Activated T-cell treated with anti-CD3 and anti-CD28 coated beads, Interleukin-2, amount 50 U/mL, for 72 hours (primary cell): Measurements from ENCODE around the gene BMPER. TPM values are rescaled to one million over a fixed set of nuclear protein-coding genes. Genes with fewer than 3 reads are reported as not detected.
A peak's percentile ranks its signal among the peaks of the same experiment; 100 is the strongest.

Experiments used
- ATAC-seq, 2 donors: fragments of 150-1000 bp; cut with Tn5 transposase; replicated peaks in 1 of 2; 2 replicates each; pipeline ENCODE4 v1.10.0; 2021; ENCODE audit warnings: moderate library complexity in 2 of 2, mild to moderate bottlenecking in 1 of 2
- DNase-seq, 2 donors: peaks; one replicate each; pipeline ENCODE4 v3.0.0; 2021 to 2022; ENCODE audit warnings: mixed read lengths in 1 of 2
- H3K27ac Mint-ChIP-seq: one replicate; pipeline ENCODE4 v1.8.0; 2022; ENCODE audit warnings: mild to moderate bottlenecking, moderate library complexity, mixed read lengths
- H3K27me3 Mint-ChIP-seq: one replicate; pipeline ENCODE4 v1.8.0; 2022; ENCODE audit warnings: low read depth, mixed read lengths
- H3K36me3 Mint-ChIP-seq, 2 donors: one replicate each; pipeline ENCODE4 v1.8.0; 2022; ENCODE audit warnings: mixed read lengths in 2 of 2, mild to moderate bottlenecking in 1 of 2; ENCODE audit not compliant: insufficient read depth in 2 of 2
- H3K4me1 Mint-ChIP-seq: one replicate; pipeline ENCODE4 v1.8.0; 2022; ENCODE audit warnings: low read depth, mixed read lengths
- H3K4me3 Mint-ChIP-seq, 2 donors: one replicate each; pipeline ENCODE4 v1.8.0; 2022; ENCODE audit warnings: mild to moderate bottlenecking in 2 of 2, mixed read lengths in 2 of 2, moderate library complexity in 2 of 2
- H3K9me3 Mint-ChIP-seq, 2 donors: one replicate each; pipeline ENCODE4 v1.8.0; 2022; ENCODE audit warnings: mixed read lengths in 2 of 2
- total RNA-seq, 2 donors: library from RNA; stranded (reverse); gene quantifications; one replicate each; pipeline ENCODE4 v1.2.3, GENCODE V29; 2022

BMPER gene
- under 1 TPM in 1 of 2 donors, not detected in 1; 0.35 TPM for total RNA-seq

DNA sequence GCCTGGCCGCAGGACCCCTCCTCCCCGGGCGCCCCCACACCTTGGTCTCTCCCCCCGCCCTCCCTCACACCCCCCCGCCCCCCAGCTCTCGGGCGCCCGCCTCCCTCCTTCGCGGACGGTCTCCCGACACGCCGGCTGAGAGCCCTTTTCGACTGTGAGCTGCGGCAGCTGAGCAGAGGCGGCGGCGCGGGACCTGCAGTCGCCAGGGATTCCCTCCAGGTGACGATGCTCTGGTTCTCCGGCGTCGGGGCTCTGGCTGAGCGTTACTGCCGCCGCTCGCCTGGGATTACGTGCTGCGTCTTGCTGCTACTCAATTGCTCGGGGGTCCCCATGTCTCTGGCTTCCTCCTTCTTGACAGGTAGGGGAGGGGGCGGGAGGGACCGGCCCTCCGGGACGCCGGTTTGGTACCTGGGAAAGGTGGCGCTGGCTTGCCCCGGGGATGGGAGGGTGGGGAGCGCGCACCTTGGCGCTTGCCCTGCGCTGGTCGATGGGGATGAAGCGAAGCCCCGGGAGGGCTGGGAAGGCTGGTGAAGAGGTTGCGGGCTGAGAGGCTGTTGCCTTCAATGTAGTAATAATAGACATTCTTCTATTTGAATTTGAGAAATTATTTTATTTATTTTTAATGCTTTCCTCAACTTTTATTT is at the start of gene BMPER:
Gene BMPER (plus strand): TSS at position 151 of the 644 bp plus-strand sequence. CDS start 75 bp downstream, at position 226.
- Mint-ChIP-seq H3K27ac (peak within 1 kb of the TSS; percentile 31), H3K4me1 (peaks cover 8% of the 10 kb centered on the region), H3K9me3 (no peaks in the 10 kb centered on the region), H3K4me3 (peak within 1 kb of the TSS; percentile 83 to 90), H3K36me3 (peaks cover 0 to 2% of the 10 kb centered on the region in 2 donors), H3K27me3 (peaks cover 77% of the 10 kb centered on the region)
- peak in 1 of 2 donors; percentile 41 for ATAC-seq
- DNase-seq = peak; percentile 17 to 28

DNA sequence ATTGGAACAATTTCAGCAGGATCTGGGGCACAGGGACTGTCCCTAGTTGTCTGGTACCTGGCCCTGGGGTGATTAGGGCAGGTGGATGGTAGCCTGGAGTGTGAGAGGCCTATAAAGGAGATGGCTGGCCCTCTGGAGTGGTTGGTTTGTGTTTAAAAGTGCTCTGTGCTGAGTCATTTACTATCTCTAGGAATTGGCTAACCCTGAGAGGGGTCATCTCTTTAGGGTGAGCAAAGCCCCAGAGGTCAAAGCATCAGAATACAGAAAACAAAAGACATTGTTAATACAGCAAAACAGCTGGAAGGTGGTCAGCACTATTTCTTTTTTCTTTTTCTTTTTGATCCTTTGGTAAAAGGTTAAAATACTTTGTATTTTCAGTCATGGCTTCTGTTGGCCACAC is 43.4 kb upstream of the BMPER start:
- H3K27ac Mint-ChIP-seq = no peak overlapping the region
- no peak for DNase-seq
- no peaks in the 10 kb centered on the region for H3K36me3 Mint-ChIP-seq

DNA sequence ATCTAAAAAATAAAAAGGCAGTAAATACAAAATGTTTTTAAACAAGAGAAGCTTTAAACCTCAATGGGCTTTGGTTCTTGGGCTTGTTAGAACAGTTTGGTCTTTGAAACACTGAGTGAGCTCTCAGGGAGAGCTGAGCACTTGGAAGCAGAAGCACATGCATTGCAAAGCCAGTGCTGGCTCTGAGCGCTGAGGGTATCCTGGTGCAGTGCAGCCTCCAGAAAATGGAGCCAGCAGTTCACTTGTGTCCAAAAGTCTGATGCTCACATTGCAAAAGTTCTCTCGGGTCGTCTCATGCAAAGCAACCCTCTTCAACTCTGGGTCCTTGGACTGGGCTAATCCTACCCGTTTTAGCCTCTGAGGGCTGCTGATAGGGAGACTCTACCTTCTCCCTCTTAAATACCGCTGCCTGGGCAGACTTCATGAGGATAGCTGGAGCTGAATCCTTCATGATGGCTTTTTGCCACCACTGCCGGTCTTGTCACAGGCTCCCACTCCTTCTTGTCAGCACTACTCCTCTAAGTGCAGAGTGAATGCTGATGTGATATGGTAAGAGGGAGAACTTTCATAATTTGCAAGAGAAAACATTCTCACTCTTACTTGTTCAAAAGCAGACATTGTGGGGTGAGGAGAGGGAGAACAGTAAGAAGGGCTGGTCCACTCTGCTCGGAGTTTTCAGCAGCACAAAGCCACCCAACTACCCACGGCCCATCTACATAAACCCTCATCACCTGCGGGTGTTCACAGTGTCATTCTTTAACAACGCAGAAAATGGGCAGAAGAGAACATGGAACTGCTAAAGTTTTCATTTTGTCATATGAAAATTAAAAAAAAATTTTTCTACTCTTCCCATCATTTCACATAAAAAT is 42.2 kb upstream of the BMPER start:
- Mint-ChIP-seq H3K27me3 (peaks cover 11% of the 10 kb centered on the region), H3K4me1 (no peaks in the 10 kb centered on the region), H3K4me3 (no peak overlapping the region), H3K27ac (no peak overlapping the region), H3K36me3 (no peaks in the 10 kb centered on the region), H3K9me3 (no peaks in the 10 kb centered on the region)
- ATAC-seq (no peak), DNase-seq (no peak)

More for the DNA sequence above, 43.4 kb upstream of the BMPER start:
- no peaks in the 10 kb centered on the region for H3K9me3 Mint-ChIP-seq
- H3K4me1 Mint-ChIP-seq = no peaks in the 10 kb centered on the region
- peaks cover 11% of the 10 kb centered on the region for H3K27me3 Mint-ChIP-seq
- no peak overlapping the region for H3K4me3 Mint-ChIP-seq
- ATAC-seq = no peak

DNA sequence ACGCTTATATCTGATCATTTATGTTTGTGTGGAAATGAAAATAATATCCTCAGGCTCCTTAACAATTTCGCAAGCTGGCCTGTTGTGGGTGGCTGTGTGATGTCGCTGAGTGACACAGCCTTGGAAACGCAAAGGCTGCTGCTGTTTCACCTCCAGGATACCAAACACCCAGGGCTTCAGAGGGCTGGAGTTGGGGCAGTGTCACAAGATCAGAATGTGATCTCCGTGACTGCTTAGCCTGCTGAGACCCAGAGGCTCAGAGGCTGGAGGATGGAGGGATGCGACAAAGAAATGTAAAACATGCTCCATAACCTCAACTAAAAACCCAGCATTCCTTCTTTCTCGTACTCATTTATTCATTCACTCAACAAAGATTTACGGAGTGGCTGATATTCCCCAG is 37.2 kb upstream of the BMPER start:
- DNase-seq = no peak
- H3K4me3 Mint-ChIP-seq = no peak overlapping the region

DNA sequence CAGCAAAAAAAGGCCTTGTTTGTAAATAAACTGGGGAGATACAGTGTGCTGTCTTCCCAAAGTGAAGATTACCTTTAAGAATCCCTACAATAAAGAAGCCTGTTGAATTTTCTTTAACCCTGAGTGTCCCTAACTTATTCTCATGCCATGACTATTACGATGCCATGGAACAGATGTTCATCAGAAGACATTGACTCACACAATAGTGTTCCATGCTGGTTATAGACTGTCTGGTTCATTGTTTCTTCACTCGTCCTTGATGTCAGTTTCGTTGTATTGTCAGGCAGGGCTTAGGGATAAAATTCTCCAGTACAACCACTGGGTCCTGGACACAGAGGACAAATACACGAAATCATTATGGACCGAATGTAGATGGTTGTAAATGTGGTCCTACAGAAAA is 36.2 kb upstream of the BMPER start:
- Mint-ChIP-seq H3K4me1 (no peaks in the 10 kb centered on the region), H3K9me3 (no peaks in the 10 kb centered on the region), H3K27ac (no peak overlapping the region), H3K4me3 (no peak overlapping the region), H3K36me3 (no peaks in the 10 kb centered on the region), H3K27me3 (no peaks in the 10 kb centered on the region)
- ATAC-seq (no peak), DNase-seq (no peak)

More for the DNA sequence above, 37.2 kb upstream of the BMPER start:
- Mint-ChIP-seq H3K4me1 (no peaks in the 10 kb centered on the region), H3K36me3 (no peaks in the 10 kb centered on the region), H3K27ac (no peak overlapping the region), H3K9me3 (no peaks in the 10 kb centered on the region), H3K27me3 (no peaks in the 10 kb centered on the region)
- ATAC-seq = no peak

DNA sequence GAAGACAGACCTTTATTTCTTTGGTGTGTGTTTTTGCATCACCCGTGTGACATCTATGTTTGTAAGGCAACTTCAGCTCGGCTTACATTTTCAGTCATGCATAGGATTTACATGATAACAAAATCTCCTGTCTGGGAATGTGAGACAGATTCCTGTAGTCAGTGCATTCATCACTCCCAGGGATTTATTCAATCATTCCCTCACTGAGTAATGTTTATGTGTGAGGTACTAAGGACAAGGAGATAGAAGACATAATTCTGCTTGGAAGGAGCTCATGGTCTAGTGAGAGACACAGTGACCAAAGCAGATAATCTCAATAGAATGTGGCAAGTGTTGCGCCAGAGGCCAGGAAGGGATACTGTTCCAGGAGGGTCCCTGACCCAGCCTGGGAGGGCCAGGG is 35.2 kb upstream of the BMPER start:
- ATAC-seq = no peak
- no peaks in the 10 kb centered on the region for H3K9me3 Mint-ChIP-seq
- no peak overlapping the region for H3K4me3 Mint-ChIP-seq
- no peaks in the 10 kb centered on the region for H3K27me3 Mint-ChIP-seq
- no peak overlapping the region for H3K27ac Mint-ChIP-seq
- H3K36me3 Mint-ChIP-seq = no peaks in the 10 kb centered on the region
- no peaks in the 10 kb centered on the region for H3K4me1 Mint-ChIP-seq
- no peak for DNase-seq

DNA sequence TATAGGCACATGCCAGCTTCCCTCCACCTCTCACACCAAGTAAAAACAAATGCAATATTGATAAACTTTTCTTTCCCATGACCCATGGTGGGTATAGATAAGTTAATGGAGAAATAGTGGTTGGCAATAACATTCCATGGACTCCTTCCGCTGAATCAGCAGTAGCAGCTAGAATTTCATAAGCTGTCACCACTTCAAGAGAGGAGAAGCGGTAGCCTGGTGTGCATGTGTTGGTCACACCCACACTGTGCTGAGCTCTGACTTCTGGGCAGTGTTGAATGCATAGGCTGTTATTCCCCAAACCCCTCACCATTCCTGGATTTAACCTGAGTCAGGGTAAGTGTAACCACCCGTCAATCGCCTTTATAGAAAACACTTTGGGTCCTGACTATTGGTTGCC is 32.5 kb upstream of the BMPER start:
- Mint-ChIP-seq H3K4me1 (no peaks in the 10 kb centered on the region), H3K9me3 (no peaks in the 10 kb centered on the region), H3K27me3 (no peaks in the 10 kb centered on the region), H3K27ac (no peak overlapping the region), H3K36me3 (no peaks in the 10 kb centered on the region), H3K4me3 (no peak overlapping the region)
- DNase-seq (no peak), ATAC-seq (no peak)

DNA sequence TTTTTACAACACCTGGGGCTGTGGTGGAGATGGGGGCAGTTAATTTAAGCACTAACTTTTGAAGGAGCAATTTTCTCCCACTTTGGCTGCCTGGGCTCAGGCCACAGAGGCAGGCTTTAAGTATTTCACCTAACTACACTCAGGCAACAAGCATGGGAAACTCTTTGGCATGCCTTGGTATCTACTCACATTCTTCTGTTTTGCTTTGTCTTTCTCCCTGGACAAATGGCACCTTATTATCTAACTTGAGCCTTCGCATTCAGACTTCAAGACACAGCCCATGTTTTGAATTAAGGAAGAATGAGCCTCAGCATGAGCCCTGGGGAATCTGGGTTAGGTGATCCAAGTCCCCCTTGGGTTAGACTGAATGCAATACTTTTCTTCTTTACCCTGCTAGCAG is 31.8 kb upstream of the BMPER start:
- no peak overlapping the region for H3K27ac Mint-ChIP-seq
- H3K9me3 Mint-ChIP-seq = no peaks in the 10 kb centered on the region
- H3K4me3 Mint-ChIP-seq = no peak overlapping the region
- no peak for DNase-seq
- no peaks in the 10 kb centered on the region for H3K27me3 Mint-ChIP-seq
- ATAC-seq = no peak
- no peaks in the 10 kb centered on the region for H3K4me1 Mint-ChIP-seq
- H3K36me3 Mint-ChIP-seq = no peaks in the 10 kb centered on the region

DNA sequence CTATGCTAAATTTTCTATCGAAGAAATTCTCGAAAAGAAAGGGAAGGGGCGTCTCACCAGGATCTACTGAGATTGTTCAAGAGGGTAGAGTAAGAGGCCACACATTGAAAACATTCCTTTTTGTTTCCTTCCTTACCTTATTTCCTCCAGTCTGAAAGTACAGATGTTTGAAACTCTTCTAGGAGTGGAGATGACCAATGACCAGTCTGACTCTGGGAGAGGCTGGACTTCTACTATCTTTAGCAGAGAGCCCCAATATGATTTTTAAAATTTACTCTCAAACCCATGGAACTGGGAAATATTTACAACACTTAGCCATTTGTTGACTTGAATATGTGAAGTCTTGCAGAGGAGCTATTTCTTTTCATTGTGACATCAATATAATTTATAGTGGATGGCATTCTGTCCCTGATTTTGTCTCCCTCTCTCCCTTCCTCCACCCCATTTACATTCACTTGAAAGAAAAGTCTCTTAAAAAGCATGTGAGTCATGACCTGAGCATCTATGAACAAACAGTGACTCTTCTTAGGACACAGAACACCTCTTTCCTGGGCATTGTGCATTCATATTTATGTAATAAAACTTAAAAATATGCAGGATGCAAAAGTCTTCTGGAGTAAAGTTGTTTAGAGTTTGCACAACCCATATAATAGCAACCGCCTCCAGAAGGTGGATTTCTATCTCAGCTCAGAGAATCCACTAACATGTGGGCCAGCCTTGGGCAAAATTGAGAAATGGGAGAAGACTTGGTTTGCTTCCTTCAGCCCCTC is 31.2 kb upstream of the BMPER start:
- ATAC-seq = no peak

DNA sequence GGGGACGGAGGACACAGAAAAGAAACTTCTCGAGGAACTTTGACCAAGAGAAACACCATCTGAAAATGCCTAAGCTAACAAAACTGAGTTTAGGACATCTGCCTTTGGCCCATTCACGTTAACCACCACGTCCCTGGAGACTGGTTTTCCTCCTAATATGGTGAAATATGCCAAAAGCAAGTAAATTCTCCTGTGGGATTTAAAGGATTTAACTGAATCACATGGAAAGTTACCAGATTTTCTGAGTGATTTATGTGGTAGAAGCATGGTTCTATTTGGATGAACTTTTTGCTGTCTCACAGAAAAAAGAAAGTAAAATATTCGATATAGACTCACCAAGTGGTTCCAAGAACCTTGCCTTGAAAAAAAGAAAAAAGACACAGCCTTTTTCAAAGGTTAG is 30.4 kb upstream of the BMPER start:
- ATAC-seq (no peak), DNase-seq (no peak)
- no peaks in the 10 kb centered on the region for H3K27me3 Mint-ChIP-seq
- H3K27ac Mint-ChIP-seq = no peak overlapping the region
- no peaks in the 10 kb centered on the region for H3K36me3 Mint-ChIP-seq
- H3K4me3 Mint-ChIP-seq = no peak overlapping the region
- H3K4me1 Mint-ChIP-seq = no peaks in the 10 kb centered on the region
- H3K9me3 Mint-ChIP-seq = no peaks in the 10 kb centered on the region

More for the DNA sequence above, 31.2 kb upstream of the BMPER start:
- no peak overlapping the region for H3K27ac Mint-ChIP-seq
- H3K27me3 Mint-ChIP-seq = no peaks in the 10 kb centered on the region
- H3K9me3 Mint-ChIP-seq = no peaks in the 10 kb centered on the region
- H3K4me1 Mint-ChIP-seq = no peaks in the 10 kb centered on the region
- H3K4me3 Mint-ChIP-seq = no peak overlapping the region
- no peaks in the 10 kb centered on the region for H3K36me3 Mint-ChIP-seq
- no peak for DNase-seq

DNA sequence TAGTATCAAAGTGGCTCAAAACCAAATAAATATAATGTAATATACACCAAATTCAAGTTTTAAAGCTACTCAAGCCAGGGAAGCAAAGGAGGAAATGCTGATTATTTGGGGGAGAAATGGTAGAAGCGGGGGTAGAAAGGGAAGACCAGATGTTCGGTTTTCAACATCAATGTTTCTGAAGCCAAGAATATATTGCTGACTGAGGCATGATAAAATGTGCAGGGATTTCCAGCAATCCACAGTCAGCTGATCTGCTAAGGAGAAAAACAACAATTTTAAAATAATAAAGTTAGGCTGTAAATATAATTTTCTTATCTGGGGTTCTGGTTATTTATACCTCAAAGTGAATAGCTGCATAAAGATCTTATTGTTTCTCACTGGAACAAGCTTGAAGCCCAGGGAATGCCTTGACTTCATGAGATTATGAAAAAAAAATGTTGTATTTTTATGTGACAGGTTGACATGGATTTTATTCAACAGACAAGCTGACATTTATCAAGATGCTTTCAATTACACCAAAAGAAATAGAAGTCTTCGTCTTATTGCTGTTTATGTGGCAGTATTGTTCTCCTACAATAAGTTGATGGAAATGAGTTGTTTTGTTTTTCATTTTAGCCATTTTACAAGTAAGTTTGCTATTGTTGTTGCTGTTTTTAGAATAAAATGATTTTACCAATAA is 28.6 kb upstream of the BMPER start:
- no peak for DNase-seq
- H3K27ac Mint-ChIP-seq = no peak overlapping the region
- no peak overlapping the region for H3K4me3 Mint-ChIP-seq
- ATAC-seq = no peak
- no peaks in the 10 kb centered on the region for H3K27me3 Mint-ChIP-seq
- H3K36me3 Mint-ChIP-seq = no peaks in the 10 kb centered on the region
- H3K9me3 Mint-ChIP-seq = no peaks in the 10 kb centered on the region
- H3K4me1 Mint-ChIP-seq = no peaks in the 10 kb centered on the region

DNA sequence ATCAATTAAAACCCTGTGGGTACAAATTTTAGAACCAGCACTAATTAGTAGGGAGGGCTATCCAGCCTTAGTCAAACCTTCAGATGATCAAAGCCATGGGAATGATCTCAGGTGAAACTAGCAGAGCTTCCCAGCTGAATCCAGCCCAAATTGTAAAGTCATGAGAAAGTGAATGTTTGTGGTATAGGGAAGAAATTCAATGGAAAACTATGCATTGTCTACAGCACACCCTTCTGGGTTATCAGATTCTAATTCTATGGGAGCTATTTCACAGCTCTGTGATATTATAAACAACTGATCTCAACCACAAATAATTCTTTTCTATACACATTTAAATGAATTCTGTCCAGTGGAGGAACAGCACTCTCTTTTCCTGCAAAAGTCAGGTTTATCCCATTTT is 24.6 kb upstream of the BMPER start:
- H3K36me3 Mint-ChIP-seq = no peaks in the 10 kb centered on the region
- H3K27ac Mint-ChIP-seq = no peak overlapping the region
- H3K4me3 Mint-ChIP-seq = no peak overlapping the region
- ATAC-seq (no peak), DNase-seq (no peak)
- no peaks in the 10 kb centered on the region for H3K9me3 Mint-ChIP-seq
- H3K27me3 Mint-ChIP-seq = peaks cover 5% of the 10 kb centered on the region
- no peaks in the 10 kb centered on the region for H3K4me1 Mint-ChIP-seq

DNA sequence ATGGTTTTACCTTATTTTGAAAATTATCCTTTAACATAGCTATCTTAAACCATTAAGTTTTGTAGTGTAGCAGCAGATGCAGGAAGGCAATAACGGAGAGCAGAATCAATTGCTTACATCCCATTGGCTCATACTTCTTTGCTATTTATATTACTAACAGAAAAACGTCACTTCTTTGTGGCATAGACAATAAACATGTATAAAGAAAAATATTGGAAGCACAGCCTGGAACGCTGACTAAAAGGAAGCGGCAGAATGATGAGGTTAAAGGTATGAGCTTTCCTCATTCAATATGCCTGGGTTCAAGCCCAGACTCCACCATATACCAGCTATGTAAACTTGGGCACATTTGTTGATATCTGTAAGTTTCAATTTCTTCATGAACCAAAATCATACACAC is 24.0 kb upstream of the BMPER start:
- peaks cover 5% of the 10 kb centered on the region for H3K27me3 Mint-ChIP-seq
- H3K4me1 Mint-ChIP-seq = no peaks in the 10 kb centered on the region
- H3K4me3 Mint-ChIP-seq = no peak overlapping the region
- DNase-seq (no peak), ATAC-seq (no peak)
- H3K36me3 Mint-ChIP-seq = no peaks in the 10 kb centered on the region
- H3K9me3 Mint-ChIP-seq = no peaks in the 10 kb centered on the region
- no peak overlapping the region for H3K27ac Mint-ChIP-seq
